HG02884 (cell line): ENCODE data around the gene CMSS1.

Experiments
- ATAC-seq: cut with Tn5 transposase; IDR thresholded peaks from one replicate; pipeline ENCODE4 v1.9.1; 2021; ENCODE audit warnings: mild to moderate bottlenecking, moderate library complexity; ENCODE audit not compliant: unreplicated experiment

The CMSS1 gene

GRCh38 chr3:99896482-99896881 is 78.8 kb downstream of the CMSS1 start:
- no peak for ATAC-seq

DNA sequence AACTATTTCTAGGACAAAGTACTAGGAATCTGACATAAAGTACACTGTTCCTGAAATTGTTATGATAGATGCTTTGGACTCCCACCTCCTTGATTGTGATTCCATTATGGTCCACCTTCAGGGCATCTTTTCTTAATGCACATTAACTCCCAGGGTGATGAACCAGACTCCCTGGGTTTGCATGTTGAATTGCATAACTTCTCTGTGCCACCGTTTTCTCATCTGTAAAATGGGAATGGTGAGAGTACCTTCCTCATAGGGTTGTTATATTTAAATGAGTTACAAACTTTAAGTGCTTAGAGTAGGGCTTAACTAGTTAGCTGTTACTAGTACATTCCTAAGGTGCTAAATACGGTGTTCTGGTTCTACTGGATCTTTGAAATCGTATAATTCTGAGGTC is 81.9 kb downstream of the CMSS1 start:
- no peak for ATAC-seq

DNA sequence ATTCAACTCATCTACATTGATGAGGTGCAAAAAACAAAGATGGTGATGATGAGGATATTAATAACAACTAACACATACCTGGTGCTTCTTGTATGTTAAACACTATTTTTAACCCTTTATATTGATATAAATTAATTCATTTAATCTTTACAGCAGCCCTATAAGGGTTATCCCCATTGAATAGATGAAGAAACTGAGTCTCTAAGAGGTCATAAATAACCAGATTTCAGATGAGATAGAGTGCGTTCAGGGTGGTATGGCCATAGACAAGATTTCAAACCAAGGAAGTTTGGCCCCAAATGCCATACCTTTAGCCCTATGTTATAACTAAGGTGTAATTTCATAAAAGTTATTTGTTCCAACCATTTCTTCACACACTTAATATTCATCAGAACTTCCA is 82.6 kb downstream of the CMSS1 start:
- no peak for ATAC-seq

DNA sequence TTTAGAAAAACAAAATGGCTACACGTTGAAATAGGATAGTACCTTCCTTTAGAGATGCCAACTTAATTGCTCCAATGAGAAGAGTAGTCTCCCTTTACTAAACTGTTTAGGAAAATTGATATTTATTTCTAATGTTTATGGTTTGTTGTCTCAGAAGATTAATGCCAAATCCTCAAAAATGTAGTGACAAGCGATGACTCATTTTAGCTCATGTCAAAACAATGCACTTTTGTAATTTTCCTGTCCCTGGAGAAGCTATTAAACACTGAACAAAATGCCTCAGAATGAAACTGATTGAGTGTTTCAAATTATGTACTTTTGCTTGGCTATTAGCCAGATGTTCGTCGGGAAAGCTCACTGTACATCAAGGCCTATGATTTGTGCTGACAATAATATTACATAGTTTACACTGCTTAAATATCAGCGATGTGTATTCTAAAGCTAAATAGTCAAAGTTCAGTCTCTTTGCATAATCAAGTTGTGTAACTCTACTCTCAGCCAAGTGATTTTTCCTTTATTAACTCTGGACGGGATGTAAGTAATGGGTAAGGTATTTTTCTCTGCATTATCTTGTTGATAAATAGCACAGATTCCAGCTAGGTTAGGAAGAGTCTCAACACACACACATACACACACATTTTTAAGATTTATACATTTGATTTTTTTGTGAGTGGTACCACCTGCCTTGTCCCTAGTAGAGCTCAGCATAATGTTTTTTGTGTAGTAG is 83.7 kb downstream of the CMSS1 start:
- ATAC-seq: no peak

DNA sequence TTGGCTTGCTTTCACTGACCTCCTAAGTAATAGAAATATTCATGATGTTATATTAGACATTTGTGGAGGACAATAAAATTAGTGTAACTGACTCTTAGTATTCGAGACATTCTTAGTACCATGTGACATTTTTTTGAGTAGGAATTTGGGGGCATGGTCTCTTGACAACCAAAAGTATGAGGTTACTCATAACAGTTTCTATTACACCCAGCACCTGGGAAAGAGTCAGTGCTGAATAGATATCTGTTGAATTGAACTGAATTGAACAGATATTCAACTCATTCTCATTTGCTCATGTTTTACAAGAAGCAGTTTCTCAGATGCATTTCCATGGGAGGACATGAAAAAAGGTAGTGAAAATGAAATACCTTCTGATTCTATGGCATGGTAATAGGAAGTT is 84.4 kb downstream of the CMSS1 start:
- ATAC-seq: no peak

DNA sequence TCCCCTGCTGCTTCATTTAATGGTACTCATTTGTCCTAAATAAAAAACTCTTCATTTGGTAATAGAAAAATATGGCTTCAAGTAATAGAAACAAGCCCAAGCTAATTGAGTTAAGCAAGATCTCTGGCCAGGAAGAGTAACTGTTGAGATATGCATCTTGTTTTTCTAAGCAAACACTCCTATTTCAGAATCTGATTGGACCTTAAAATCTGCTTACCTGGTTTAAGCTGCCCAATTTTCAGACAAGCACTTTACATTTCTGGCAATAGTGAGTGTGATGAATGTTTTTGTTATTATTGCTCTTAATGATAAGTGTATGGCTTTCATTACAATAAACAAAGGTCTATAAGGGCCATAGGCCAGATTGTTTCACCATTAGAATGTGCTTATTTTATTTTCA is 86.2 kb downstream of the CMSS1 start:
- no peak for ATAC-seq

- no peak for ATAC-seq
Observed at GRCh38 chr3:99907959-99908544, 90.4 kb downstream of the CMSS1 start.

DNA sequence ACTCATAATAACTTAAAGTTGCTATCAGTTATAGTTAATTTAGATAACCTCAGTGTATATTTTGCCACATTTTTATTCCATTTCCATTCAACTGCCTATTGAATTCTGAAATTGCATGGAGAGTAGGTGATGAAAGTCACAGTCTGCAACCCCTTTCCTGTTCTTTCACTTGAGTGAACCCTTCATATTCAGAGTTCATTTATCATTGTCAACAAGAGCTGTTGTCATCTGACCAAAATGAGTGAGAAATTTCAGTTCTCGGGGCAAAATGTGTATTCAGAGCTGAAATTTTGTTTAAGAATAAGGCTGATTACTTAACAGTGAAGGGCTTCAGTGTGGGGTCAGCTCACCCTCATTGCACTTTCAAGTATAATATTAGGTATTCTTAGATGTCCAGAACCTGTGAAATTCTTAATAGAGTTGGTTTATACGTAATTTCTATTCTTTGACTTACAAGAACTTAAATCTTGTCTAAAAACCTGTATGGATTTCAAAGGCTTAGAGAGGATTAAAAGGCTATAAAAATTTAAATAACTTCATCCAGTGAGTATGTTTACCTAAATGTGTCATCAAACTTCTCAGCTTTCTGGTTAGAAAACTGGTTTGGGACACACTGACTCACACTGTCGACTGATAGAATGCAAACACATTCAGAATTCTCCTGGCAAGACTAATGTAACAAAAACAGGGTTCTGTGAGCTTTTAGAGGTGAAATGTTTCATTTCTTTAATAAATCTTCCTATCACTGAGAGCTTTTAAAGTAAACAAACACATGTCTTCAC is 92.2 kb downstream of the CMSS1 start:
- ATAC-seq: no peak

DNA sequence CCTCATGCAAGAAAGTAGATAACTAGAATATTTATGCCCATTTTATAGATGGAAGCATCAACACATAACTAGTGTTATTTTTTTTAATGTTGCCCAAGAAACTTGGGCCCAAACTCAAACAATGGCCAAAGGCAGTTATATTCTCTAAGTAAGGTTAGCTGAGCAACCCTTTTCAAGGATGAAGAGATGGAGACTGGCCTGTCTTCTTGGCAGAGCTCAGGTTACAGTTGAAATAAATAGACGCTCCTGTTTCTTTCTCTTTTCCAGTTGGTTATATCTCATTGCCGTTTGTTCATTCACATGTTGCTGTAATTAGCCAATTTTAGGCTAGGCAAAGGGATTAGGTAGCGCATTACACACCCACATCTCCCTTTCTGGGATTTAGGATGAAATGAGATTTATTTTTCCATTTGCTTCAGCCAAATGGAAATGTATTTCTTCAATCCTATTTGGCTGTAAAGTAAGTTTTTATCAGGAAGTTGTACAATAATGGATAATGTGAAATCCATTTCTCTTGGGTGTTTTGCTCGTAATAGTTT is 93.2 kb downstream of the CMSS1 start:
- ATAC-seq: no peak

- ATAC-seq: no peak
Observed at GRCh38 chr3:99911433-99911832, 93.8 kb downstream of the CMSS1 start.

DNA sequence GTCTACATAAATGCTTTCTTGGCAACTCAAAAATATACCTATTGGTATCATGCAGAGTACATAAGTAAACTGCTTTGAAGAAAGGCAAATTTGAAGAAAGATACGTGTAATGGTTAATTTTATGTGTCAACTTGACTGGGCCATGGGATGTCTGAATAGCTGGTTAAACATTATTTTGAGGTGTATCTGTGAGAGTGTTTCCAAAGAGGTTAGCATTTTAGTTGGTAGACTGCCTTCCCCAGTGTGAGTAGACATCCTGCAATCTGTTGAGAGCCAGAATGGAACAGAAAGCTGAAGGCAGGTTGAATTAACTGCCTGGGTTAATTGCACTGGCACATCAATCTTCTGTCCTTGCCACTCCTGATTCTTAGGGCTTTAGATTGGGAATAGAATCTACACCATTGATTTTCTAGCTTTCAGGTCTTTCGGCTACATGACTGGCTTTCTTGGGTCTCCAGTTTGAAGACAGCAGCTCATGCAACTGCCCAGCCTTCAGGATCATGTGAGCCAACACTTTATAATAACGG is 98.3 kb downstream of the CMSS1 start:
- ATAC-seq: no peak

- no peak for ATAC-seq
Observed at GRCh38 chr3:99918715-99919114, 101.1 kb downstream of the CMSS1 start.

GRCh38 chr3:99919694-99920093 is 102.0 kb downstream of the CMSS1 start:
- ATAC-seq: no peak

DNA sequence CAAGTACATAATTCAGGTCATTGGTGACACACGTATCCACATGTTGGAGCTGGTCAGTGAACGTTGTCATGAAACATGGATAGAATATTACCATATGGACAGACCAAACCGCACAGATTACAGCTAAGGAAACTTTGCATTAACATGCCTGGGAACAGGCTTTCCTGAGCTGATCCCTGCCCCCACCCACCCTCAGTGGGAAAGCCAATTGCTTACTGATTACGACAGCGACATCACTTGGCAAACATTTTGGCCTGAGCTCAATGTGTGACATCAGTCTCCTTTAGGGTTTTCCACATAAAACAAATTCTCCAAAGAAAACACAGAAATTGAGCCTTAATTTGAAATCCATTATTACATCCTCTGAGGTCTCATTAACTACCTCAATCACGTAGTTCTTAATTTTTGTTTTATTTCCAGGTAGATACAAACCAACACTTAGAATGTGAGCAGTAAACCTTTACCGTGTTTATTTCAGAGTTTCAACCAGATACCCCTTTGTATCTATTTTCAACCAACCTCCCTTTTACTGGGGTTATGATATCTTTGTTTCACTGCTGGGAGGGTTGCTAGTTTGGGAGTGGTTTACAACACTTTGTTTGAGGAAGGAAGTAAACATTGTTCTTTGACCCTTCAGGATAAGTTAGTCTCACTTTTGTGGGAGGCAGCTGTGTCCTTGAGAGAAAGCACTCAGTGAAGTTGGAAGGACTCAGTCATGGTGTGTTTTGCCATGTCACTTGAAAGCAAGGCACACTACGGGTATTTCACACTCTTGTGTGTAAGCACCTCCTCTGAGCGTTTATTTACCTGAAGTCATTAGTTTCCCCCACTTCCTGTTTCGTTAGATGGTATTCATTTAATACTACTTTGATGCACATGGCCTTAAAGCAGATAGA is 103.1 kb downstream of the CMSS1 start:
- ATAC-seq: no peak

- no peak for ATAC-seq
Observed at GRCh38 chr3:99921377-99921695, 103.7 kb downstream of the CMSS1 start.

DNA sequence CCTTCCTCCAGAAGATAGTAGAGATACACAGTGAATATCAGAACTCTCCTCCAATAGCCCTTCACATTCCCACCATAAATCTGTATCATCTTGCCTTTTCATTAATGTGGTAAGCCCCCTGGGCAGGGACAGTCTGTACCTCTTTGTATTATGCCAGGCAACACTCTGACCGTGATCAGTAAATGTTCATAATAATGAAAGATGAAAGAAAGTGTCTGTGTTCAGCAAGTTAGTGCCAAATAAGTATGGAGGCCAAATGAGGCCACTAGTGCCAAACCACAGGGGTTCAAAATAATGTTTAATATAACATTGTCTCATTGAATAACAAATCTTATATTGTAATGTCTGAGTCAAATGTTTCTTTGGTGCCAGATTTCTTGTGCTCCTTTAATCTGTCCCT is 104.3 kb downstream of the CMSS1 start:
- no peak for ATAC-seq

DNA sequence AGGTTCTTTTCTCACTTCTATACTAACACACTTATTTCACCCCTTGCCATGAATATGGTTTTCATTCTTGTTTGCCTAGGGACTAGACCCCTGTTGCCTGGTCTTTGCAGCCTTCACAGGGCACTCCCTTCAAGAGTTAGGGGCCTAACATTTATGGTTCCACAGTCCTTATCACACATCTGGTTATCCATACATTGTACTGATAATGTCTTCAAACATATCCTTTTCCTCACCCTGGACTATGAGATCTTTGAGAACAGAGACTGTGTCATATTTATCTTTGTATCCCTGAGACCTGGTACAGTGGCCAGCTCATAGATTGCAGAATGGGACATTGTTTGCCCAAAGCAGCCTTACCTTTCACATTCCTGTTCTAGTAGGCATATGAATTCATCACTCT is 106.2 kb downstream of the CMSS1 start:
- no peak for ATAC-seq

DNA sequence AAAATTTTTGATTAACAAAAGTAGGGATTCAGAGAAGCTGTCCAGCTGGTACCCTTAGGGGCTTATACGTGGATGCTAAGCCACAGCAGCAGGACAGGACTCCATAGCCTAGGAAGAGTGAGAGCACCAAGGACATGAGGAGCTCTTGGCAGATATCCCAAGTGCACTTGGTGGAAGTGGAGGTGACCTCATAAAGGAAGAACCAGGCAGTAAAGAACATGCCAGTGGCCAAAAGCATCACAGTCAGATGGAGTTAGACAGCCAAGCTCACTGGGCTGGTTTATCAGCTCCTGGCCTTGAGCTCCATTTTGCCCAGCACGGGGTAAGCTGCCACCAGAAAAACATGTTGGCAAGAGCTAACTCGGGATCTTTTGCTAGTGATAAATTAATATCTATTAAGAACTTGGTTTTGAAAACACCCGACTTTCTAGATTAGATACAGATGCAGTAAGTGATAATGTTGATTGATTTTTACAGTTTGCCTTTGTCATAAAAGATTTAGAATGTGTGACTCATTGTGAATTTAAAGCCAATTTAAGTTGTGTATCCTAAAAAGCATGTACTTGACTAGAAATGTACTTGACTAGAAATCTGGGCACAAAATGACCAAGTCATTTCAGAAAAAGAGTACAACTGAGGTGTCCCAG is 108.0 kb downstream of the CMSS1 start:
- ATAC-seq: no peak

GRCh38 chr3:99927671-99928457 is 110.2 kb downstream of the CMSS1 start:
- ATAC-seq: no peak
